B cell (primary cell): ENCODE results near the gene AKAP14.
"Not testable (repeated sequence)": the region's sequence is repeated elsewhere in the genome, so short reads cannot be mapped to it uniquely, and the experiment has no call there.

Source experiments
- EZH2 ChIP-seq: IDR thresholded peaks from 2 replicates; pipeline ENCODE4 v1.6.1; 2012; ENCODE audit warnings: borderline replicate concordance, low read depth, mild to moderate bottlenecking, moderate library complexity, low read length; ENCODE audit not compliant: insufficient read depth, poor library complexity, severe bottlenecking
- TF ChIP-seq, protein P1 (sequence below): fragments of 200-600 bp; IDR thresholded peaks from one replicate; pipeline ENCODE4 v1.8.0; 2022; ENCODE audit warnings: antibody characterized with exemption, mild to moderate bottlenecking

DNA sequence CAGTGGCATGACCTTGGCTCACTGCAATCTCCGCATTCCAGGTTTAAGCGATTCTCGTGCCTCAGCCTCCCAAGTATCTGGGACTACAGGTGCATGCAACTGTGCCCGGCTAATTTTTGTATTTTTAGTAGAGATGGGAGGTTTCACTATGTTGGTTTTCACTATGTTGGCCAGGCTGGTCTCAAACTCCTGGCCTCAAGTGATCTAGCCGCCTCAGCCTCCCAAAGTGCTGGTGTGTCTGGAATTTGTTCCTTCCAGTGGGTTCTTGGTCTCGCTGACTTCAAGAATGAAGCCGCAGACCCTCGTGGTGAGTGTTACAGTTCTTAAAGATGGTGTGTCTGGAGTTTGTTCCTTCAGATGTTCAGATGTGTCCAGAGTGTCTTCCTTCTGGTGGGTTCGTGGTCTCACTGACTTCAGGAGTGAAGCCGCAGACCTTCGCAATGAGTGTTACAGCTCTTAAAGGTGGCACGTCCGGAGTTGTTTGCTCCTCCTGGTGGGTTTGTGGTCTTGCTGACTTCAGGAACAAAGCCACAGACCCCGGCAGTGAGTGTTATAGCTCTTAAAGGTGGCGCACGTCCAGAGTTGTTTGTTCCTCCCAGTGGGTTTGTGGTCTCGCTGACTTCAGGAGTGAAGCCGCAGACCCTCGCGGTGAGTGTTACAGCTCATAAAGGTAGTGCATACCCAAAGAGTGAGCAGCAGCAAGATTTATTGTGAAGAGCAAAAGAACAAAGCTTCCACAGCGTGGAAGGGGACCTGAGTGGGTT is 60.3 kb downstream of the AKAP14 start:
- TF ChIP-seq, protein P1, sequence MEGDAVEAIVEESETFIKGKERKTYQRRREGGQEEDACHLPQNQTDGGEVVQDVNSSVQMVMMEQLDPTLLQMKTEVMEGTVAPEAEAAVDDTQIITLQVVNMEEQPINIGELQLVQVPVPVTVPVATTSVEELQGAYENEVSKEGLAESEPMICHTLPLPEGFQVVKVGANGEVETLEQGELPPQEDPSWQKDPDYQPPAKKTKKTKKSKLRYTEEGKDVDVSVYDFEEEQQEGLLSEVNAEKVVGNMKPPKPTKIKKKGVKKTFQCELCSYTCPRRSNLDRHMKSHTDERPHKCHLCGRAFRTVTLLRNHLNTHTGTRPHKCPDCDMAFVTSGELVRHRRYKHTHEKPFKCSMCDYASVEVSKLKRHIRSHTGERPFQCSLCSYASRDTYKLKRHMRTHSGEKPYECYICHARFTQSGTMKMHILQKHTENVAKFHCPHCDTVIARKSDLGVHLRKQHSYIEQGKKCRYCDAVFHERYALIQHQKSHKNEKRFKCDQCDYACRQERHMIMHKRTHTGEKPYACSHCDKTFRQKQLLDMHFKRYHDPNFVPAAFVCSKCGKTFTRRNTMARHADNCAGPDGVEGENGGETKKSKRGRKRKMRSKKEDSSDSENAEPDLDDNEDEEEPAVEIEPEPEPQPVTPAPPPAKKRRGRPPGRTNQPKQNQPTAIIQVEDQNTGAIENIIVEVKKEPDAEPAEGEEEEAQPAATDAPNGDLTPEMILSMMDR, result not testable (repeated sequence)
- TF ChIP-seq EZH2, result not testable (repeated sequence)
